ENCODE measurements around the gene MRPL3.

DNA sequence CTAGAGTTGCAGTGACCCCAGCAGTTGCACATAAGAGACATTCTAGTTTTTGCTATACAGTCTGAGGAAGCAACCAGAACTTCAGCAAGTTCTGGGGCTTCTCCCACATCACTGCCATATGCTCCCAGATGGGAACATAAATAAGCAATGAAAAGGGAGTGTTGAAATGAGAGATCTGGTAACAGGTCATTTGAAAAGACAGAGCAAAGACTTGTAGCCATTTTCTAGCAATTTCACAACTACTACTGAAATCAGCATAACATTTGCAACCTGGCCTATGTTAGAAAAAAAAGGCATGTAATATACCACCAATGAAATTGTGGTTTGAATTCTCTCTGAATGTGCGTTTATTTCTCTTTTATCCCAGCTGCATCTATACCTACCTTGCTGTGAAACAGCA, 63.7 kb downstream of the MRPL3 start:
- no peak for TF ChIP-seq EZH2phosphoT487 (IDR thresholded peaks at IDR 0.05; ENCODE audit: borderline replicate concordance)
- TF ChIP-seq CTCF (conservative IDR thresholded peaks at IDR 0.05; ENCODE audit: low read length) = no peak
